Adrenal gland (tissue), 12 donors: ENCODE data around the gene TIPIN. TPM values are rescaled to one million over a fixed set of nuclear protein-coding genes. Genes with fewer than 3 reads are reported as not detected.
A peak's percentile ranks its signal among the peaks of the same experiment; 100 is the strongest.

ENCODE experiments used
- DNase-seq, 7 donors: peaks; one replicate each; pipeline ENCODE4 v3.0.0-alpha.2; 2019 to 2020
- H3K27ac ChIP-seq, 5 donors: fragments of 200-600 bp; sonication (generic) in 4 of 5; 1 replicate in 3 of 5; 2 replicates in 2 of 5; pipeline versions ENCODE4 v1.5.1 to v1.8.0; 2016 to 2020; ENCODE audit warnings: mild to moderate bottlenecking in 1 of 5
- H3K27me3 ChIP-seq: fragments of 200-600 bp; 2 replicates; pipeline ENCODE4 v1.8.0; 2021
- H3K36me3 ChIP-seq, 2 donors: fragments of 200-600 bp; replicated peaks in 1 of 2; 1 replicate in 1 of 2; 2 replicates in 1 of 2; pipeline versions ENCODE4 v1.5.1 to v1.8.0; 2018 to 2022
- H3K4me1 ChIP-seq, 2 donors: fragments of 200-600 bp; replicated peaks in 1 of 2; 1 replicate in 1 of 2; 2 replicates in 1 of 2; pipeline versions ENCODE4 v1.5.1 to v1.8.0; 2018 to 2021
- H3K4me3 ChIP-seq, 4 donors: fragments of 200-600 bp; sonication (generic) in 3 of 4; one replicate each; pipeline ENCODE4 v1.5.1; 2016 to 2018
- H3K9me3 ChIP-seq, 3 donors: fragments of 200-600 bp; sonication (generic) in 1 of 3; replicated peaks in 1 of 3; 1 replicate in 2 of 3; 2 replicates in 1 of 3; pipeline versions ENCODE4 v1.5.1 to v1.8.0; 2016 to 2021
- POLR2A ChIP-seq, 2 donors: fragments of 450-650 bp; IDR thresholded peaks; one replicate each; pipeline ENCODE4 v1.6.1; 2017; ENCODE audit warnings: antibody characterized with exemption in 2 of 2, mild to moderate bottlenecking in 2 of 2, moderate library complexity in 1 of 2
- WGBS, 4 donors: extraction: QIAGEN DNeasy Blood & Tissue Kit in 2 of 4; methylation state at CpG; one replicate each; pipeline versions ENCODE4 v1.1.5 to v1.1.7; 2013 to 2017; 5-methylcytosine and 5-hydroxymethylcytosine counted together
- intact Hi-C, 2 donors: fragments of 100-400 bp; cut with DNase I; formaldehyde crosslinking; loops; one replicate each; pipeline versions ENCODE4 v1.14.1 to v1.15.0; 2022 to 2023
- polyA plus RNA-seq, 3 donors: library from polyadenylated mRNA; stranded (reverse); fragments of 200-250 nt in 2 of 3; fragments of 350-450 nt in 1 of 3; fragmentation: Illumina TruSeq in 1 of 3; extraction: RNeasy Lipid Tissue Mini Kit (QIAGEN cat#74804) in 1 of 3; gene quantifications; one replicate each; pipeline ENCODE4 v1.2.3, GENCODE V29; 2013 to 2014
- total RNA-seq, 9 donors: library from RNA; depleted of rRNA in 4 of 9; stranded (reverse); fragments of >200 nt in 4 of 9; fragments of 120-200 nt in 1 of 9; fragmentation: NEBNext Ultra II Directional in 1 of 9; extraction: Animal tissue kit (Norgen Biotek cat#: 25700) in 1 of 9; gene quantifications; one replicate each; pipeline versions ENCODE4 v1.1.0 to v1.2.4, GENCODE V29; 2013 to 2023
- TF ChIP-seq, protein P1 (sequence below), 6 experiments: fragments of 450-650 bp in 4 of 6; fragments of 200-600 bp in 2 of 6; sonication (generic) in 1 of 6; IDR thresholded peaks; 1 replicate in 5 of 6; 2 replicates in 1 of 6; pipeline versions ENCODE4 v1.5.1 to v1.8.0; 2016 to 2021; ENCODE audit warnings: antibody characterized with exemption in 6 of 6, mild to moderate bottlenecking in 2 of 6, moderate library complexity in 1 of 6
- donor health status: healthy with polysubstance abuse.
- donor health status: Bipolar disorder and iron deficiency.
- donor health status: DM: yes; HTN: yes; CAD: no.
- donor health status: DM: no; HTN: no; CAD: no.
- donor health status: DM: no; HTN: no; CAD: no.
- donor health status: DM: yes; HTN: yes; CAD: no.

TIPIN gene
- total and polyA plus RNA-seq, 12 donors: 1.3 to 13.5 (median 6.5) TPM

- no peak overlapping the region for H3K27ac ChIP-seq
- WGBS, 4 donors: 88 to 93% (median 91%) methylated on average over 14 of the region's 14 CpGs
- no peak for DNase-seq
- no peaks in the 10 kb centered on the region for H3K27me3 ChIP-seq
- intact Hi-C loops: loop anchor here (5.0 kb wide), 1 partner anchor 108 kb away; the partner anchor contains the start of gene SNAPC5 (in 2 of the 2)
- TF ChIP-seq POLR2A (IDR thresholded peaks at IDR 0.05): no peak
- TF ChIP-seq, protein P1, sequence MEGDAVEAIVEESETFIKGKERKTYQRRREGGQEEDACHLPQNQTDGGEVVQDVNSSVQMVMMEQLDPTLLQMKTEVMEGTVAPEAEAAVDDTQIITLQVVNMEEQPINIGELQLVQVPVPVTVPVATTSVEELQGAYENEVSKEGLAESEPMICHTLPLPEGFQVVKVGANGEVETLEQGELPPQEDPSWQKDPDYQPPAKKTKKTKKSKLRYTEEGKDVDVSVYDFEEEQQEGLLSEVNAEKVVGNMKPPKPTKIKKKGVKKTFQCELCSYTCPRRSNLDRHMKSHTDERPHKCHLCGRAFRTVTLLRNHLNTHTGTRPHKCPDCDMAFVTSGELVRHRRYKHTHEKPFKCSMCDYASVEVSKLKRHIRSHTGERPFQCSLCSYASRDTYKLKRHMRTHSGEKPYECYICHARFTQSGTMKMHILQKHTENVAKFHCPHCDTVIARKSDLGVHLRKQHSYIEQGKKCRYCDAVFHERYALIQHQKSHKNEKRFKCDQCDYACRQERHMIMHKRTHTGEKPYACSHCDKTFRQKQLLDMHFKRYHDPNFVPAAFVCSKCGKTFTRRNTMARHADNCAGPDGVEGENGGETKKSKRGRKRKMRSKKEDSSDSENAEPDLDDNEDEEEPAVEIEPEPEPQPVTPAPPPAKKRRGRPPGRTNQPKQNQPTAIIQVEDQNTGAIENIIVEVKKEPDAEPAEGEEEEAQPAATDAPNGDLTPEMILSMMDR (IDR thresholded peaks at IDR 0.05): no peak
- H3K36me3 ChIP-seq: no peaks in the 10 kb centered on the region
- peaks cover 8 to 28% of the 10 kb centered on the region in 2 donors for H3K4me1 ChIP-seq
- H3K4me3 ChIP-seq: no peak overlapping the region
- H3K9me3 ChIP-seq: no peaks in the 10 kb centered on the region
Observed at GRCh38 chr15:66389098-66389858, 32.8 kb upstream of the TIPIN start.

DNA sequence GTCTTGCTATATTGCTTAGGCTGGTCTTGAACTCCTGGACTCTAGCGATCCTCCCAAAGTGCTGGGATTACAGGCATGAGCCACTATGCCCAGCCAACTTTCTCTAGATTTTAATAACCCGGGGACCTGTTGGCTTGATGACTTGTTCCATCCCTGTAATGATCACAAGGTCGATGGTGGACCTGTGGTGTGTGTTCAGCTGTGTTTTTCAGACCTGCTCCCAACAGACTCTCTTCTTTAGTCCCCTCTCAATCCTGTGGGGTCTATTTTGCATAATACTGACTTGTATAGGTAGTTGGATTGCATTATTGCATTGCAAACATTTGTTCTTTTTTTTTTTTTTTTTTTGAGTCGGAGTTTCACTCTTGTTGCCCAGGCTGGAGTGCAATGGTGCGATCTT, 32.1 kb upstream of the TIPIN start:
- TF ChIP-seq, protein P1 (IDR thresholded peaks at IDR 0.05): no peak
- TF ChIP-seq POLR2A (IDR thresholded peaks at IDR 0.05): no peak
- Histone ChIP-seq H3K36me3 (no peaks in the 10 kb centered on the region), H3K9me3 (no peaks in the 10 kb centered on the region), H3K4me1 (peaks cover 8 to 24% of the 10 kb centered on the region in 2 donors), H3K27me3 (no peaks in the 10 kb centered on the region), H3K27ac (no peak overlapping the region), H3K4me3 (peak overlapping the region in 1 of 4 donors; percentile 93)
- 83 to 91% (median 85%) methylated on average over 4 to 5 of the region's 5 CpGs for WGBS, 4 donors
- DNase-seq: no peak
- intact Hi-C loops: loop anchor here (5.0 kb wide), 1 partner anchor 109 kb away; the partner anchor contains the start of gene SNAPC5 (in 2 of the 2)

DNA sequence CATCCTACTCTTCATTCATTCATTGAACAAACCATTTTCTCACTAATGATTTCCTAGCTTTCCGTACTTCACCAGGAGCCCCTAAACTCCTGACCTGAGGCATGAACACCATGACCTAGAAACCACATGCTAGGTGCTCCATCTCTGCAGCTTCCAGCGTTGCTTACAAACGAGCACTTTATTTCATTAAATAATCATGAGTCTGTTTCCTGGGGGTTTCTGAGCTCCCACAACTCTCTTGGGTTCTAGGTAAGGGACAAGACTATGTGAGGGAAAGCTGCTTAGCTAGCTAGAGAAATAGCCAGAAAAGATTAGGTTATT, 31.5 kb upstream of the TIPIN start:
- intact Hi-C loops: loop anchor here (5.0 kb wide), 1 partner anchor 109 kb away; the partner anchor contains the start of gene SNAPC5 (in 2 of the 2)
- Histone ChIP-seq H3K27ac (peak overlapping the region in 1 of 5 donors; percentile 94), H3K36me3 (no peaks in the 10 kb centered on the region), H3K4me3 (peak overlapping the region in 3 of 4 donors; percentile 3 to 93 (median 68)), H3K9me3 (no peaks in the 10 kb centered on the region), H3K4me1 (peaks cover 8 to 21% of the 10 kb centered on the region in 2 donors), H3K27me3 (no peaks in the 10 kb centered on the region)
- WGBS, 4 donors: 23 to 29% (median 28%) methylated on average over 3 of the region's 3 CpGs
- TF ChIP-seq, protein P1 (IDR thresholded peaks at IDR 0.05): no peak
- no peak for TF ChIP-seq POLR2A (IDR thresholded peaks at IDR 0.05)
- DNase-seq: no peak

- Histone ChIP-seq H3K27me3 (no peaks in the 10 kb centered on the region), H3K4me3 (peak overlapping the region; percentile 3 to 93 (median 37)), H3K9me3 (no peaks in the 10 kb centered on the region), H3K4me1 (peaks cover 8 to 21% of the 10 kb centered on the region in 2 donors), H3K27ac (peak overlapping the region; percentile 48 to 97 (median 94)), H3K36me3 (no peaks in the 10 kb centered on the region)
- 0 to 2% (median 1%) methylated on average over 22 to 62 of the region's 62 CpGs for WGBS, 4 donors
- TF ChIP-seq, protein P1 (IDR thresholded peaks at IDR 0.05): peak in 5 of 6 experiments; percentile 13 to 33 (median 23)
- TF ChIP-seq POLR2A (IDR thresholded peaks at IDR 0.05): peak in 1 of 2 donors; percentile 54
- intact Hi-C loops: loop anchor here (5.0 kb wide), 1 partner anchor 110 kb away; the partner anchor contains the start of gene SNAPC5 (in 2 of the 2)
- peak; percentile 72 to 88 (median 83) for DNase-seq
Observed at GRCh38 chr15:66387163-66388042, 30.9 kb upstream of the TIPIN start.
